Measurements from ENCODE around the gene SCYL1.
A peak's percentile ranks its signal among the peaks of the same experiment; 100 is the strongest.

SCYL1 gene

DNA sequence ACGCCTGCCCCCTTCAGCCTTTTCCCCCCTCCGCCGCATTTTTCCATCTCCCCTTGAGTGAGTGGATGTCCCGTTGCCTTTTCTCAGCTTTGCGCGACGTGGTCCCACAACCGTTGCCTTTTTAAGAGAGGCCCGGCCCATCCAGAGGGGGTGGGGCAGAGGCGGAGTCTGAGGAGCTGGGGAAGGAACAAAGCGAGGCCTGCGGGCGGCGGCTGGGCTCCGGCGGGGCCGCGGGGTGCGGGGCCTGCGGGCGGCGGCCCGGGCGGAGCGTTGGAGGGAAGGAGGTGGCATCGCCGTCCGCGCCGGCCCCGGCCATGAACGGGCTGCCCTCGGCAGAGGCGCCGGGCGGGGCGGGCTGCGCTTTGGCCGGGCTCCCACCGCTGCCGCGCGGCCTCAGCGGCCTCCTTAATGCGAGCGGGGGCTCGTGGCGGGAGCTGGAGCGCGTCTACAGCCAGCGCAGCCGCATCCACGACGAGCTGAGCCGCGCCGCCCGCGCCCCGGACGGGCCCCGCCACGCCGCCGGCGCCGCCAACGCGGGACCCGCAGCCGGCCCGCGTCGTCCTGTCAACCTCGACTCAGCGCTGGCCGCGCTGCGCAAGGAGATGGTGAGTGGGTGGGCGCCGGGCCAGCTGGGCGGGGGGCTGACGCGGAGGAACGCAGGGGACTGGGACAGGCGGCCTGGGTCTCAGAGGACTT is 47.6 kb downstream of the SCYL1 start, which contains the start of gene FAM89B:
Gene FAM89B (plus strand): TSS at position 183 of the 696 bp plus-strand sequence. CDS start 132 bp downstream, at position 315.
- no peak for DNase-seq

GRCh38 chr11:65573391-65574079 is 48.7 kb downstream of the SCYL1 start:
- DNase-seq = no peak

DNA sequence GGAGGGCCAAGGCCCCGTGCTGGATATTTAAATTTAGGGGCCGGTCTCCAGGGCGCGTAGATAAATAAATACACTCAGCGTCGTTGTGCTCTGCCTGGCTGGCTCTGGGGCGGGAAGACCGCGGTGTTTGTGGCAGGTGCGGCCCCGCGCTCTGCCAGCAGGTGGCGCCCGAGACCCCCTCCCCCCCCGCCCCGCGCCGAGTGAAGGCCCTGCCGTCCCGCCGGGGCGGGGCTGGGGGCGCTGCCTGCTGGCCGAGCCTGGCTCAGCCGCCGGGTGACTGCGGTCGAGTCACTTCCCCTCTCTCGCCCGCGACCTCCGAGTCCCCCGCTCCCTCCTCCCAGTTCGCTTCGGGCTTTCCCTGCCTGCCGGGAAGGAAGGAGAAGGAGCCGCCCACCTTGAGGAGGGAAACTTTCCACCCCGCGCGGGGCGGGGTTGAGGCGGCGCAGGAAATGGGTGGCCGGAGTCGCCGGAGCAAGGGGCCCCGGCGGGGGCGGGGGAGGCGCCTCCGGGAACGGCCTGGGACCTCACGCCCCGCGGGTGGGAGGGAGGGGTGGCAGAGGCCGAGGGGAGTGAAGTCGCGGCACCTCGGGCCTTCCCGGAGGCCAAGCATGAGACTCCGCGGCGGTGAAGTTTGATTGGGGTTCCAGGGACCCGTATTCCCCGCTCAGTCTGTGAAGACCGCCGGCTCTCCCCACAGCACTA is 49.4 kb downstream of the SCYL1 start:
- DNase-seq = peak; percentile 10 to 33

- DNase-seq = no peak
Measured at GRCh38 chr11:65574811-65575567, 50.1 kb downstream of the SCYL1 start.

GRCh38 chr11:65575568-65576231 is 50.8 kb downstream of the SCYL1 start, which contains the start of gene EHBP1L1:
Gene EHBP1L1, plus strand, starts transcription at chr11:65576053. Its CDS starts 250 bp downstream, at chr11:65576303.
- DNase-seq = no peak

DNA sequence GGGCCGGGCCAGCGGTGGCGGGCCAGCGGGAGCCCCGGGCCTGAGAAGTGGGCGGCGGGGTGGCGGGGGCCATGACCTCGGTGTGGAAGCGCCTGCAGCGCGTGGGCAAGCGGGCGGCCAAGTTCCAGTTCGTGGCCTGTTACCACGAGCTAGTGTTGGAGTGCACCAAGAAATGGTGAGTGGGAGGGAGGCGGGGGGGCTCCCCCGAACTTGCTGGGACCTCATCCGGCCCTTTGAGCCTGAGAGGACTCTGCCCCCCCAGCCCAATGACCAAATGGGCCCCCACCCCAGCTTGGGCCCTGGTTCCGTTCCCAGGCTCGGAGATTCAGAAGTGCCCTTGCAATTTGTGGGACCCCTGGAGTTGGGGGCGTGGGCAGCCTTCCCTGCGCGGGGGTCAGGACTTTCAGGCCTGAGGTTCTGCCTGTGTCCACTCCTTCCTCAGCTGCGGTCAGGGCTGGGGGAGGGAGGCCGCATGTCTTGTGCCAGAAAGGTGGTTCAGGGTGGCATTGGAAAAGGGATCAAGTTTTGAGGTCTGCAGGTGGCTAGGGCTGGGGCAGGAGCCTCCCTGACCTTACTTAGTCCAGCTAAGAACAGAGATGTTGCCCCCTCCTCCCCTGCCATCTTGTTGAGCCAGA is 51.5 kb downstream of the SCYL1 start:
- no peak for DNase-seq

DNA sequence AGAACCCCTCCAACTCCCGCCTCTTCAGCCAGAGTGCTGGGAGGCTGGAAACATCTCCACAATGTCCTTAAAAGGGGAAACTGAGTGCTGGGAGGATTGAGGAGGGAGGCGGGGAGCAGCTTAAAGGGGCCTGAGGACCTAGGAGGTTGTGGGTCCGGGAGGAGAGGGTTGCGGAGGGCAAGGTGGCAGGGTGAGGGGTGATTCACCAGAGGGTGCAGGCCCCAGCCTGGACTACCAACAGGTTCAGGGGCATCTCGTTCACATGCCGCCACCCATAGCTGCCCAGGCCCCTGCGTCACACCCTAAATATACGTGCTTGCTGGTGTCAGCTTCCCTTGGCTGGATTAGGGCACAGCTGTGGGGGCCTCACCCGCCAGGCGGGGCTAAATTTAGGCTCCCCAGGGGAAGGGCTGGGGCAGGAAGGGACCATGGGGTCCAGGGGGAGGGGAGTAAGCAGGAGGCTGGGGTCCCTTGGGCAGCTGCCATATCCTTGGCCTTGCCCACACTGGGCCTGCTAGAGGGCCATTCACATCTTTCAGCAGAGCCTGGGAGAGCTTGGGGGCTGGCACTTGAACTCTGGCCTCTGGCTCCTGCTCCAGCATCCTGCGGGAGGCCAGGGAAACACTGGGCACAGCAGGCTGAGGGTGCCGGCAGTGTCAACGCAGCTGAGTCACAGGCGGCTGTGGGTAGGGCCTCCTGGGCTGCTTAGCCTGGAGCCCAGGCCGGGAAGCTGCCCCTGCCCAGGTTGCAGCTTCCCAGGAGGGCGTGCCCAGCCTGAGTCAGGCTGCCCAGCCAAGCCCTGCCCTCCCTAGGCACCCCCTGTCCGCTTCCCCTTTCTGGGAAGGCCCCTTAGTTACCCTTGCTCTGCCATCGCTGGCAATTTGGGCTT is 52.2 kb downstream of the SCYL1 start:
- DNase-seq = no peak

DNA sequence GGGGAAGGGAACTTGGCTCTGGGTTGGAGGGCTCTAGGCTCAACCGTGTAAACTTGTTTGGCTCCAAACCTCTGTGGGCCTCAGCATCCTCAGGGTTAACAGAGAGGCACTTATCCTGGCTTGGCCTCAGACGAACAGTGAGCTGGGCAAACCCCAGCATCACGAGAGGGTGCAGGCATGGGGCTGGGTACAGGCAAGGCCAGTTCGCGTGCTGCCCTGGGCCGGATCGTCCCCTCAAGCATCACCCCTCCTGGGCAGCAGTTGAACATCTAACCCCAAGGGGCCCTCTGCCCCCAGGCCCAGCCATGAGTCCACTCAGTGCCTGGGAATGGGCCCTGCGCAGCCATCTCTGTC is 52.9 kb downstream of the SCYL1 start:
- DNase-seq = no peak

- no peak for DNase-seq
Measured at GRCh38 chr11:65578134-65578533, 53.3 kb downstream of the SCYL1 start.

GRCh38 chr11:65578667-65579066 is 53.8 kb downstream of the SCYL1 start:
- no peak for DNase-seq

- DNase-seq = no peak
Measured at GRCh38 chr11:65579291-65579690, 54.4 kb downstream of the SCYL1 start.

- no peak for DNase-seq
Measured at GRCh38 chr11:65580031-65580692, 55.3 kb downstream of the SCYL1 start.

DNA sequence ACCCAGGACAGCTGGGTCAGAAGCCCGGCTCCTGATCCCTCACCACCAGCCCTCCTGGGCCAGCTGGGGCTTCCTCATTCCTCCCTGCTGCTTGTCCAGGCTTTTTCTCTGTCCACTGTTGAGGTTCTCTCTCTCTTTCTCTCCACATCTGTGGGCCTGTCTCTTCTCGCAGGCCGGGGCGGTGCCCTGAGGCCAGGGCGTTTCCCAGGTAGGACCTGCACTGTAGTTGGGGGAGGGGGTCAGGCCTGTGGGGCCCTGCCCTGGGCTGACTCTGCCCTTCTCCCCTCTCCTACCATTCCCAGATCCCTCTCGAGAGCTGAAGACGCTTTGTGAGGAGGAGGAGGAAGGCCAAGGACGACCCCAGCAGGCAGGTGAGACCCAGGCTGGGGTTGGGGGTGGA is 55.9 kb downstream of the SCYL1 start:
- DNase-seq = no peak

DNA sequence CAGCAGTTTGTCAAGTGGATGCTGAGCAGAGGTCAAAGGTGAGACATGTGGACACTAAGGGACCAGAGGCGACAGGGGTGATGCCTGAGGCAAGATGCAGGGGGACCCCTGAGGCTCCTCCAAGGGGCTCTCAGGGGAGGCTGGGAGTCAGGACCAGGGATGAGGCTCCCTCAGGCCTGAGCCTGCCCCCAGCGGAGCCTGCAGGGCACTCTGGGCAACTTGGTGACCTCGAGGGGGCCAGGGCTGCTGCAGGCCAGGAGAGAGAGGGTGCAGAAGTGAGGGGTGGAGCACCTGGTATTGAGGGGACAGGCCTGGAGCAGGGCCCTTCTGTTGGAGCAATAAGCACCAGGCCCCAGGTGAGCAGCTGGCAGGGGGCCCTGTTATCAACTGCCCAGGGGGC is 57.0 kb downstream of the SCYL1 start:
- DNase-seq = no peak

GRCh38 chr11:65583589-65583988 is 58.7 kb downstream of the SCYL1 start:
- no peak for DNase-seq

GRCh38 chr11:65584106-65584505 is 59.2 kb downstream of the SCYL1 start:
- no peak for DNase-seq

DNA sequence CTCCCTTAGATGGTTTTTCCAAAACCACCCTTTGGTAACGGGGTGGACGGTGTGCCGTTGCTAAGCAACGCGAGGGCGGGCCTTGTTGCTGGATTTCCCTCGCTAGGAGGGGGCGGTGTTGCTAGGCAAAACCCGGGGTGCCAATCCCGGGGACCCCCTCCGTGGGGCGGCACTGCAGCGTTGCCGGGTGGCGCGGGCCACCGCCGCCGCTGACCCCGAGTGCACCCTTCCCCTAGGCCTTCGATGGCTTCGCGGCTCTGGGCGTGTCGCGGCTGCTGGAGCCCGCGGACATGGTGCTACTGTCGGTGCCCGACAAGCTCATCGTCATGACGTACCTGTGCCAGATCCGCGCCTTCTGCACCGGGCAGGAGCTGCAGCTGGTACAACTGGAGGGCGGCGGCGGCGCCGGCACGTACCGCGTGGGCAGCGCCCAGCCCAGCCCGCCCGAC is 59.9 kb downstream of the SCYL1 start:
- no peak for DNase-seq

DNA sequence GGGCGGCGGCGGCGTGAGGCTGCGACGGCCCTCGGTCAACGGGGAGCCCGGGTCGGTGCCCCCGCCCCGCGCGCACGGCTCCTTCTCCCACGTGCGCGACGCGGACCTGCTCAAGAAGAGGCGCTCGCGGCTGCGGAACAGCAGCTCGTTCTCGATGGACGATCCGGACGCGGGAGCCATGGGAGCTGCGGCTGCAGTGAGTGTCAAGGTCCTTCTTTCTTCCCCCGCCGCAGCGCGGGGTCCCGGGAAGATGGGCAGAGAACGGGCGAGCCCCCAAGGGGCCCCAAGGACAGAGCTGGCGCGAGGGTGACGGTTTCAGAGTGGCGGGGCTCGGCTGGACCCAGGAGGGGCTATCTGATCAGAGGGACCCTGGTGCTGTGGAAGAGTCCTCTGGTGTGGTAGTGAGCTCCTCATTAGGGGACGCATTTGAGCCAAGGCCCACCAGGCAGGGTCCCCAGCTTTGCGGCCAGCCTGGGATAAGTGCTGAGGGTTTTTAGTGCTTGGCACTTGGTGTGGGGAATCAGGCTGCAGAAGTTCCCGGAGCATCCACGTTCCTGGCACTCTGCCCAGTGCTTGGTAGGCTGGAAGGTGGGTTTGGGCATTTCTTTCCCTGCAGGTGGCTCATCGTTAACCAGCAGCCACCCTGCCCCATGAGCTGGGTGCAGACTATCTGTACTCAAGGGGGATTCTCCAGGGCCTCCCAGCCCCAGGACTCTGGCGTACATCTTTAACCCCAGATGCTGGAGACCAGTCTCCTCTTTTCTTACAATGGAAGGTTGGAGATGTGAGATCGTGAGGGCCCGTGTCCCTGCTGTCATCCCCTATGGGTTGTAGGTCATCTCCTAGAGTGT is 60.7 kb downstream of the SCYL1 start:
- peak in 1 of 2 experiments; percentile 18 for DNase-seq

DNA sequence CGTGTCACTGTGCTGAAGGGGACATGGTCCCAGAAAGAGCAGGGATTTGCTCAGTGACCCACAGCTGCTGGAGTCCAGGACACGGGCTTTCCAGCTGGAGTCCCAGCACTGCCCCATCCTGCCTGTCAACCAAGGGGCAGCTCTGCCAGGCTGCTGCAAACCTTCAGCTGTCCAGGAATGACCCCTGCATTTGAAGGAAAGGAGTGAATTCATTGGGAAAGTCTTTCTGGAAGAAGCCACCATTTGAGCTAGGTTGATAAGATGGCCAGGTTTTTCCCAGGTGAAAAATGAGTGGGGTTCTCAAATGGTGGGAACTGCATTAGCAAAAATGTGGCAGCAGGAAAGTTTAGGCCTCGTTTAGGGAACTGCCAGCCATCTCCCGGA is 61.4 kb downstream of the SCYL1 start:
- no peak for DNase-seq

Measured in NCI-H524 (cell line).